Activated T-helper 9 cell treated with anti-CD3 and anti-CD28 coated beads, Interleukin-2, amount 50 U/mL, for 16 hours (primary cell): ENCODE results near the gene MSMB.
"Not testable (repeated sequence)": the region's sequence is repeated elsewhere in the genome, so short reads cannot be mapped to it uniquely, and the experiment has no call there.

Experiments
- DNase-seq: peaks from one replicate; pipeline ENCODE4 v3.0.0-alpha.2; 2020; ENCODE audit warnings: low read depth

Gene MSMB

GRCh38 chr10:46046261-46046660 is at the start of gene MSMB:
MSMB (minus strand) TSS chr10:46046269; CDS start chr10:46046237, 32 bp downstream.
- no peak for DNase-seq

GRCh38 chr10:46094931-46095750 is 49.1 kb upstream of the MSMB start:
- no peak for DNase-seq

- no peak for DNase-seq
These were observed 48.1 kb upstream of the MSMB start for GRCh38 chr10:46094197-46094500.

DNA sequence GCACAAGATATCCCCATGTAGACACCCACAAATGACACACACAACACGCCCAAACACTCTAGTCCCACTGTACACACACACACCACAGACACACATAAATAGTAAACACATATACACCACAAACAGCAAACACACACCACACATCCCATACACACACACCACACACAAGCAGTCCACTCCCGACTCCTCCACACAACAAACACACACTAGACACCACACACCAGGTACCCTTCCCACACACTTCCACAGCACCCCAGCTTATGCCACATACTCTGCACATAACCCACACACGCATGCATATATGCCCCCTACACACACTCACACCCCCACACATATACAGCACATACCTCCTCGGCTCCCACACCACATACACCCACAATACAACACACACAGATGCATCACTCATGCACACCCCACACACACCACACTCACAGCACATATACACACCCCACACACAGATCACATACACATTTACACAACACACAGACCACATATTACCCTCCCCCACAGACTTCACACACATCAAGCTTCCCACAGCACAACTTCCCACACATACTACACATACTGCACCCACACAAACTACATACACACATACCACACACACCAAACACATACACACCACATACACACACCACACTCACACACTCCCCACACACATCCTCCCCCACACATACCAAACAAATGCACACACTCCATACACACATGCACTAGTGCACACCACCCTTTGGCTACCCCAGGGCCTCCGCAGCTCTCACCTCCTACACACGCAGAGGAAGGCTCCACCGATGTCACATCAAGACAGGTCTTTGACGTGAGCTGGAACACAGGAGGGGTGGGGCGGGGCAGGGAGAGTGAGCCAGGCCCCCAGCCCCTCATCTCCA is 47.5 kb upstream of the MSMB start:
- not testable (repeated sequence) for DNase-seq

- no peak for DNase-seq
These were observed 46.5 kb upstream of the MSMB start for GRCh38 chr10:46092524-46093081.

GRCh38 chr10:46091828-46092523 is 45.9 kb upstream of the MSMB start:
- DNase-seq: no peak

DNA sequence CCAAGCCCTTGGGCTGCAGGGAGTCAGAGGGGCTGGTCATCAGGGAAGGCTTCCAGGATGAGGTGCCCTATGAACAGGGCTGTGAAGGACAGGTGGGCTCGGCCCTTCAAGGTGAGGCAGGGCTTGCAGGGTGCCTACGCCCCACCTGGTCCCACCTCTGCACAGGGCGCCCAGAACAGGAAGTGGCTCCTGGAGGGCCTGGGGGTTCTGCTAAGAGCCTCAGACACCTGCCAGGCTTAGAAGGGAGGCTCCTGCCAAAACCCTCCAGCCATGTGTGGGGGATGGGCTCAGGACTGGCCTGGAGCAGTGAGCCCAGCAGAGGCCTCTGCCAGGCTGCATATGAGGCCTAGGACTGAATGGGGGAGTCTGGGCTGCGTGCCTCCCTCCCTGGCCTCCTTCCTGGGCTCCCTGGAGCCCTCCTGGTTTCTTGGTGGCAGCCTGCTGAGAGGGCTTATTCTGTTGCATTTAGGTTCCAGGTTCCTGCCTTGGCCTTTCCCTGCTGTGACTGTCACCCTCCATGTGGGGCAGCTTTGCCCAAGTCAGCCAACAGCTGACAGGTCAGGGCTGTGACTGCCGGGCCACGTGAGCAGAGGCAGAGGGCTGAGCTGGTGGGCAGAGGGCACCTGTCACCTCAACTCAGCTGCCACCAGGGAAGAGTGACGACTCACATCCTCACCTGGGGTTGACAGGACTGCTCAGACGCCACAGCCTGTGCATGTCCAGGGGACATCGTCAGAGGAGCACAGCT is 45.2 kb upstream of the MSMB start:
- no peak for DNase-seq

DNA sequence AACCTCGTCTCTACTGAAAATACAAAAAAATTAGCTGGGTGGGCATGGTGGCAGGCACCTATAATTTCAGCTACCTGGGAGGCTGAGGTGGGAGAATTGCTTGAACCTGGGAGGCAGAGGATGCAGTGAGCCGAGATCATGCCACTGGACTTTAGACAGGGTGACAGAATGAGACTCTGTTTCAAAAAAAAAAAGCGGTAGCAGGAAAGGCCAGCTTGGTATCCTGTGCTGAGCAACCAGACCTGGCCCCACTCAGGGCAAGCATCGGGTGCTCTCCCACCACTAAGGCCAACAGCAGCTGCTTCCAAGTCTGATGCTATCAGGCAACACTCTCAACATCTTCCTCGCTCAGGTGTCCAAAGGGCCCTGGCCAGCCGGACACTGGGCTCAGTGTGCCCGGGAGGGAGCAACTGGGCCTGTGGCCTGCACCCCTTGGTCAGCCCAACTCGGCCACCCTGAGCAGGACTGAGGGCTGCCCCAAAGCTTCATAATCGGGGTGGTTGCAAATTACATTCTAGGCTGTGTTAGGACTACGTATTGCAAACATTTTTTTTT is 44.3 kb upstream of the MSMB start:
- no peak for DNase-seq

GRCh38 chr10:46087381-46087780 is 41.3 kb upstream of the MSMB start:
- DNase-seq: not testable (repeated sequence)

GRCh38 chr10:46084321-46085165 is 38.5 kb upstream of the MSMB start:
- DNase-seq: no peak

GRCh38 chr10:46080886-46081285 is 34.8 kb upstream of the MSMB start:
- no peak for DNase-seq

DNA sequence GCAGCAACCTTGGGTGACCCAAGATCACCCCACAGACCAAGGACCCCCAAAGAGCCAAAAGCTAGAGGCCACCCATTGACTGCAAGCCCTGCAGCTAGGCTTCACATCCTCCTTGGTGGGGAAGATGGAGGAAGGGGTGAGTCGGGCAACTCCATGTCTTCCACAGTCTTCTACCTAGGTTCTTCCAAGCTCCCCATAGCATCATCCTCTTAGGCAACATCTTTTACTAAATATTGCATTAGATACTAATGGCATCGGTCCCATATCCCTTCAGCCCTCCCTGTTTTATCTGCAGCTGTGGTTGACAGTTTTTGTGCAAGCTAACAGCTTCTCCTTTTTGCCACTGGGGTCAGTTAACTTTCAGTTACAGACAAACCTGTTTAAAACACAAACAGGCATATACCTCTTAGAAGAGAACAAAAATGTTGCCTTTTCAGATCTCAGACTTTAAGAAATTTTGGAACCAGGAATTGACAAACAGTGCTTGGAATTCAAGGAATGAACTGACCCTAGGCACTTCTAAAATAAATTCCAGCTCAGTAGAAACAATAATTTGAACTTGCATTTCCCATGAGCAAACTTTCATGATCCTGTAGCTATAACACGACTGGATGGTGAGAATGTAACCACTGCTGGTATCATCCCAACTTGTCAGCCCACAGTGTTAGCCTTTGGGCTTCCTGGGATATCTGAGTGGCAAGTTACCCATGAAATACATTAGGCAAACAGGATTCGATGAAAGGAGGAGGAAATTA is 33.9 kb upstream of the MSMB start:
- DNase-seq: no peak

- no peak for DNase-seq
These were observed 31.8 kb upstream of the MSMB start for GRCh38 chr10:46077731-46078413.

DNA sequence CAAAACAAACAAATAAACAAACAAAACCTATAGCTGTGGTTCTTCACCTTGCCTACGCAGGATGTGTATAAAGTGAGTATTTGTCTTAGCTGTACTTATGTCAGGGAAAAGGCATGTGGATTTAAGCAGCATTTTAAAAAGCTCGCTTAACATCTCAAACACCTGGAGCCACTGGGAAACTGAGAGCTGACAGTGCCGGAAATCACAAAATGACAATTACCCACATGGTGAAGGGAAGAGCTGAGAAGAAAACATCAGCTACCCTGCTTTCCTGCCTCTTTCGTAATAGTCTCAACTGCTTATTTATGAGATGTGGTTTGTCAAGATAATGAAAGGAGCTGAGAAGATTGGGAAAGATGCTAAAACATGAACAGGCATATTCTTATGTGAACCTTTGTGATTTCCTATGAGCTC is 31.1 kb upstream of the MSMB start:
- DNase-seq: no peak

DNA sequence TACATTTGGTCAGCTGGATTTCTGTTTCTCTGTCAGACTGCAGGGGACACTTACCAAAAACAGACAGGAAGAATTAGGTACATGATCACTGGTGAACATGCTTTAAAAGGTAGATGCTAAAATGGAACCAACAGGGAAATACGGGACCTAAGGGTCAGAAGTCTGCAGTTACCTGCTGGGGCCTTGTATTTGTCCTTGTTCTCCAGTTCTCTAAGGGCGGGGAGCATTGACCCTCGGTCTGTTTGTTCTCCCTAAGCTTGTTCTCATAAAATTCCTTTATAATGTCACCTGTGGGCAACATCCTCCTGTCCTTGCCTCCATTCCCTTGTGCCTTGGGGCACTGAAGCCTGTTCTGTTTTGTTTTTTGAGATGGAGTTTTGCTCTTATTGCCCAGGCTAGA is 29.8 kb upstream of the MSMB start:
- DNase-seq: no peak

GRCh38 chr10:46074196-46074946 is 28.3 kb upstream of the MSMB start:
- no peak for DNase-seq

GRCh38 chr10:46073564-46073963 is 27.5 kb upstream of the MSMB start:
- DNase-seq: no peak

GRCh38 chr10:46070749-46071148 is 24.7 kb upstream of the MSMB start:
- DNase-seq: no peak
